Right lobe of liver (tissue), 6 donors: ENCODE measurements around the gene ERC2. TPM values are rescaled to one million over a fixed set of nuclear protein-coding genes. Genes with fewer than 3 reads are reported as not detected.
A peak's percentile ranks its signal among the peaks of the same experiment; 100 is the strongest.

Experiments used
- ATAC-seq, 4 donors: fragments of 200-7000 bp; cut with Tn5 transposase; one replicate each; pipeline ENCODE4 v1.9.1; 2020; ENCODE audit warnings: mild to moderate bottlenecking in 4 of 4, moderate library complexity in 4 of 4
- DNase-seq, 3 donors: peaks; one replicate each; pipeline ENCODE4 v3.0.0-alpha.2; 2020
- H3K27ac ChIP-seq, 3 donors: fragments of 200-600 bp; one replicate each; pipeline ENCODE4 v1.8.0; 2022
- H3K27me3 ChIP-seq, 2 donors: fragments of 200-600 bp; one replicate each; pipeline ENCODE4 v1.8.0; 2022
- H3K36me3 ChIP-seq, 4 donors: fragments of 200-600 bp; sonication (generic) in 1 of 4; one replicate each; pipeline versions ENCODE4 v1.5.1 to v1.8.0; 2017 to 2022; ENCODE audit warnings: control low read depth in 1 of 4
- H3K4me1 ChIP-seq, 4 donors: fragments of 200-600 bp; sonication (generic) in 1 of 4; one replicate each; pipeline versions ENCODE4 v1.5.1 to v1.8.0; 2017 to 2022; ENCODE audit warnings: control low read depth in 1 of 4
- H3K4me3 ChIP-seq, 3 donors: fragments of 200-600 bp; one replicate each; pipeline ENCODE4 v1.8.0; 2022
- H3K9me3 ChIP-seq, 4 donors: fragments of 200-600 bp; sonication (generic) in 1 of 4; one replicate each; pipeline versions ENCODE4 v1.5.1 to v1.8.0; 2017 to 2022; ENCODE audit warnings: control low read depth in 1 of 4
- POLR2A ChIP-seq: fragments of 450-650 bp; IDR thresholded peaks from one replicate; pipeline ENCODE4 v1.6.1; 2017; ENCODE audit warnings: antibody characterized with exemption, mild to moderate bottlenecking
- WGBS: methylation state at CpG from one replicate; pipeline ENCODE4 v1.1.6; 2018; ENCODE audit warnings: low coverage, low lambda C conversion rate; ENCODE audit not compliant: insufficient coverage; ENCODE audit errors: missing lambda C conversion rate; 5-methylcytosine and 5-hydroxymethylcytosine counted together
- intact Hi-C, 2 donors: fragments of 100-400 bp; cut with DNase I; formaldehyde crosslinking; loops; one replicate each; pipeline versions ENCODE4 v1.11.2 to v1.14.1; 2022
- total RNA-seq, 6 experiments: library from RNA; depleted of rRNA in 2 of 6; stranded (reverse); fragments of >200 nt in 2 of 6; fragmentation: NEBNext Ultra II Directional in 3 of 6; extraction: Animal tissue kit (Norgen Biotek cat#: 25700) in 3 of 6; gene quantifications; one replicate each; pipeline versions ENCODE4 v1.1.0 to v1.2.4, GENCODE V29; 2016 to 2023
- TF ChIP-seq, protein P1 (sequence below), 4 donors: fragments of 200-600 bp in 3 of 4; fragments of 450-650 bp in 1 of 4; IDR thresholded peaks; one replicate each; pipeline versions ENCODE4 v1.5.1 to v1.8.0; 2016 to 2022; ENCODE audit warnings: antibody characterized with exemption in 4 of 4, mild to moderate bottlenecking in 2 of 4
- donor health status: DM: no; HTN: yes; CAD: no.
- donor health status: DM: no; HTN: no; CAD: no.
- donor health status: DM: no; HTN: no; CAD: no.
- donor health status: DM: no; HTN: yes; CAD: no.
- donor health status: DM: no; HTN: yes; CAD: no.

The ERC2 gene
- total RNA-seq, 6 experiments from 2014 or later, result not detected

DNA sequence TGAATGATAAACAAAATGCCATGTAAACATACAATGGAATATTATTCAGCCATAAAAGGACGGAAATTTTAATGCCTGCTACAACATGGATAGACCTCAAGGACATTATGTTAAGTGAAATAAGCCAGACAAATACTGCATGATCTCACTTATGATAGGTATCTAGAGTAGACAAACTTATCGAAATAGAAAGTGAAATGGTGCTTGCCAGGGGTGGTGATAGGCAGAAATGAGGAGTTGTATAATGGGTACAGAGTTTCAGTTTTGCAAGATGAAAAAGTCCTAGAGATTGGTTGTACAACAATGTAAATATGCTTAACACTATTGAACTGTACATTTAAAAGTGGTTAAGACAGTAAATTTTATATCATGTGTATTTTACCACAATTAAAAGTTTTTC is 287.8 kb downstream of the ERC2 start:
- Histone ChIP-seq H3K27ac (no peak overlapping the region), H3K4me1 (no peaks in the 10 kb centered on the region), H3K36me3 (no peaks in the 10 kb centered on the region), H3K4me3 (no peak overlapping the region), H3K27me3 (no peaks in the 10 kb centered on the region), H3K9me3 (no peaks in the 10 kb centered on the region)
- 58% methylated on average over 2 of the region's 2 CpGs for WGBS
- TF ChIP-seq, protein P1, sequence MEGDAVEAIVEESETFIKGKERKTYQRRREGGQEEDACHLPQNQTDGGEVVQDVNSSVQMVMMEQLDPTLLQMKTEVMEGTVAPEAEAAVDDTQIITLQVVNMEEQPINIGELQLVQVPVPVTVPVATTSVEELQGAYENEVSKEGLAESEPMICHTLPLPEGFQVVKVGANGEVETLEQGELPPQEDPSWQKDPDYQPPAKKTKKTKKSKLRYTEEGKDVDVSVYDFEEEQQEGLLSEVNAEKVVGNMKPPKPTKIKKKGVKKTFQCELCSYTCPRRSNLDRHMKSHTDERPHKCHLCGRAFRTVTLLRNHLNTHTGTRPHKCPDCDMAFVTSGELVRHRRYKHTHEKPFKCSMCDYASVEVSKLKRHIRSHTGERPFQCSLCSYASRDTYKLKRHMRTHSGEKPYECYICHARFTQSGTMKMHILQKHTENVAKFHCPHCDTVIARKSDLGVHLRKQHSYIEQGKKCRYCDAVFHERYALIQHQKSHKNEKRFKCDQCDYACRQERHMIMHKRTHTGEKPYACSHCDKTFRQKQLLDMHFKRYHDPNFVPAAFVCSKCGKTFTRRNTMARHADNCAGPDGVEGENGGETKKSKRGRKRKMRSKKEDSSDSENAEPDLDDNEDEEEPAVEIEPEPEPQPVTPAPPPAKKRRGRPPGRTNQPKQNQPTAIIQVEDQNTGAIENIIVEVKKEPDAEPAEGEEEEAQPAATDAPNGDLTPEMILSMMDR (IDR thresholded peaks at IDR 0.05), result no peak
- TF ChIP-seq POLR2A, result no peak
- ATAC-seq, result no peak
- intact Hi-C loops, result no loop called here
- DNase-seq, result no peak

DNA sequence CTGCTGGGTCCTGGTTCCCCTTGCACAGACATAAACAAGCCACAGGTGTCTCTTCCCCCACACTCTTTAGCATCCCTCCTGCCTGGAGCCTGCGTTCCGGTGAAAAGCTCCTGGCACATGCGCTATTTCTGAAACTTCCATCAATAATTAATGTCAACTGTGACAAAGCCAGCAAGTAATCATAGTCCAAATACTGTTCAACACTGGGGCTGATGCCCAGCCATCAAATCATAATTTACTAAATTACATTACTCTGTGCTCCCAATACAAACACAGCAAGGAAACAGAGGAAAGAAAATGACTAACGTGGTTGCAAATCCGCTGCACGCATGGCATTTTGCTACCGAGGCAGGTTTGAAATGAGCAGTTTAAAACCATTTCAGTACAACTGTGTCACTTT is 294.7 kb downstream of the ERC2 start:
- WGBS, result 62% methylated on average over 7 of the region's 7 CpGs
- H3K36me3 ChIP-seq, result no peaks in the 10 kb centered on the region
- H3K4me1 ChIP-seq, result no peaks in the 10 kb centered on the region
- H3K4me3 ChIP-seq, result no peak overlapping the region
- no peak overlapping the region for H3K27ac ChIP-seq
- DNase-seq (no peak), ATAC-seq (no peak)
- no peaks in the 10 kb centered on the region for H3K27me3 ChIP-seq
- H3K9me3 ChIP-seq, result no peaks in the 10 kb centered on the region
- no peak for TF ChIP-seq POLR2A
- TF ChIP-seq, protein P1 (IDR thresholded peaks at IDR 0.05), result no peak
- intact Hi-C loops, result no loop called here

DNA sequence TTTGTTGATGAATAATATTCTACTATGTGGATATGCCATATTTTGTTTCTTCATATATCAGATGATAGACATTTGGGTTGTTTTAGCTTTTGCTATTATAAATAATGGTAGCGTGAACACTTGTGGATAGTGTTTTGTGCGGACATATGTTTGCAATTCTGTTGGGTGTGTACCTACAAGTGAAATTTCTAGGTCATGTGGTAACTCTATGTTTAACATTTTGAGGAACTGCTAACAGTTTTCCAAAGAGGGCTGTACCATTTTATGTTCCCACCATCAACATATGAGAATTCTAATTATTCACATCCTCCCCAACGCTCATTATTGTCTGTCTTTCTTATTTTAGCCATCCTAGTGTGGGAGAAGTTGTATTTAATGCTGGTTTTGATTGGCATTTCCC is 303.8 kb downstream of the ERC2 start:
- no peak overlapping the region for H3K4me3 ChIP-seq
- H3K27me3 ChIP-seq, result no peaks in the 10 kb centered on the region
- no peaks in the 10 kb centered on the region for H3K4me1 ChIP-seq
- H3K9me3 ChIP-seq, result peaks cover 0 to 9% (median 0%) of the 10 kb centered on the region in 4 donors
- no peak for ATAC-seq
- no peak overlapping the region for H3K27ac ChIP-seq
- intact Hi-C loops, result no loop called here
- 64% methylated on average over 3 of the region's 3 CpGs for WGBS
- DNase-seq, result no peak
- TF ChIP-seq, protein P1 (IDR thresholded peaks at IDR 0.05), result no peak
- TF ChIP-seq POLR2A, result no peak
- H3K36me3 ChIP-seq, result no peaks in the 10 kb centered on the region

DNA sequence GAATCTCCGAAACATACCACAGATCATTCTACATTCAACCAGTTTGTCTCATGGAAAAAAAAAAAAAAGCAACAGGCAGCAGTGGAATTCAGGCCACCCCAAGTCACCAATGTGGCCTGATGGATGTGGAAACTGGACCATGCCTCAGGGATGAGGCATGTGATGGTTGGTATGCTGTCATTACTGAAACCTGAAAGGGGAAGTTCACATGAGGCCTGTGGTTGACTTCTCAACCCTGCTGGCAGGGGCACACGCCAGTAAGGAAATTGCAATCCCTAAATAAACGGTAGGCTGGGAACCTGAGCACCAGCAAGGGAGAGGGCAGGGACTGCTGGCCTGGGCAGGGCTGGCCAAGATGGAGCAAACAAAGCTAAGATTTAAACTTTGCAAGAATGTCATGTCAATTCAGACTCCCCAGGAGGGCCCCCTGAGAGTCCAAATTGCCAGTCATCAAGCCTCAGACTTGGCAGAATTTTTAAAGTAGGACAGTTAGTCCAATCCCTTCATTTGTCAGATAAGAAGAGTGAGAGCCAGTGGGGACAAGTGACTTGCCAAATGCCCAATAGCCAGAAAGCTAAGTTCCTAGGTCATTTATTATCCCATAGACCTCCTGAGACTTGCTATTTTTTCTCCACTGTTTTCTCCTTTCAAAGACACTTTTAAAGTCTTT is 310.4 kb downstream of the ERC2 start:
- peak; percentile 33 to 59 (median 43) for ATAC-seq
- intact Hi-C loops, result no loop called here
- TF ChIP-seq, protein P1 (IDR thresholded peaks at IDR 0.05), result no peak
- TF ChIP-seq POLR2A, result no peak
- Histone ChIP-seq H3K27ac (no peak overlapping the region), H3K4me1 (no peaks in the 10 kb centered on the region), H3K9me3 (peaks cover 0 to 9% (median 0%) of the 10 kb centered on the region in 4 donors), H3K36me3 (no peaks in the 10 kb centered on the region), H3K4me3 (no peak overlapping the region), H3K27me3 (no peaks in the 10 kb centered on the region)
- DNase-seq, result peak in 1 of 3 donors; percentile 16
- 25% methylated on average over 3 of the region's 3 CpGs for WGBS
